Measurements from ENCODE around the gene CYP24A1.

DNA sequence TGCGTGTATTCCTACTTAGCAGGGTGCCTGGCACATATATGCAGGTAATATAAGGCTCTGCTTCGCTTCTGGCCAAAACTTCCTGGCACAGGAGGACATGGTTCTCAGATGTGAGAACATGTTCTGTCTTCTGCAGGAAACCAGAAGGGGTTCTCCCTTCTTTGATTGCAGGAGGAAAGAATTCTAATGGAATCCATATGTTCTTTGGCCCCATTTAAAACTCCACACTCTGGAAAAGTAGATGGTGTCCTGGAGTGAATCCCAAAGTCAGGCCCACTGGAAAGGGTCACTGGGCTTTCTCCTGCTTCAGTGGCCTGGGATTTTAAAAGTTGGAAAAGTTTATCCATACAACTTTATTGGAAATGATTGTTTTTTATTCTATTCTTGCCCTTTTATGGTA lies 16.4 kb upstream of the CYP24A1 start:
- TF ChIP-seq, protein P1, sequence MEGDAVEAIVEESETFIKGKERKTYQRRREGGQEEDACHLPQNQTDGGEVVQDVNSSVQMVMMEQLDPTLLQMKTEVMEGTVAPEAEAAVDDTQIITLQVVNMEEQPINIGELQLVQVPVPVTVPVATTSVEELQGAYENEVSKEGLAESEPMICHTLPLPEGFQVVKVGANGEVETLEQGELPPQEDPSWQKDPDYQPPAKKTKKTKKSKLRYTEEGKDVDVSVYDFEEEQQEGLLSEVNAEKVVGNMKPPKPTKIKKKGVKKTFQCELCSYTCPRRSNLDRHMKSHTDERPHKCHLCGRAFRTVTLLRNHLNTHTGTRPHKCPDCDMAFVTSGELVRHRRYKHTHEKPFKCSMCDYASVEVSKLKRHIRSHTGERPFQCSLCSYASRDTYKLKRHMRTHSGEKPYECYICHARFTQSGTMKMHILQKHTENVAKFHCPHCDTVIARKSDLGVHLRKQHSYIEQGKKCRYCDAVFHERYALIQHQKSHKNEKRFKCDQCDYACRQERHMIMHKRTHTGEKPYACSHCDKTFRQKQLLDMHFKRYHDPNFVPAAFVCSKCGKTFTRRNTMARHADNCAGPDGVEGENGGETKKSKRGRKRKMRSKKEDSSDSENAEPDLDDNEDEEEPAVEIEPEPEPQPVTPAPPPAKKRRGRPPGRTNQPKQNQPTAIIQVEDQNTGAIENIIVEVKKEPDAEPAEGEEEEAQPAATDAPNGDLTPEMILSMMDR (CRISPR knock-in tag; IDR thresholded peaks at IDR 0.05) = no peak
- TF ChIP-seq FOXM1 (CRISPR knock-in tag; IDR thresholded peaks at IDR 0.05) (no peak), NR2F6 (IDR thresholded peaks at IDR 0.05) (no peak), NR2F6 (CRISPR knock-in tag; IDR thresholded peaks at IDR 0.05) (no peak), POLR2AphosphoS2 (IDR thresholded peaks at IDR 0.05; ENCODE audit: low read depth, low read length) (no peak), FOSL1 (CRISPR knock-in tag; IDR thresholded peaks at IDR 0.05; ENCODE audit: borderline replicate concordance) (no peak), ETV6 (CRISPR knock-in tag; conservative IDR thresholded peaks at IDR 0.05) (no peak)
